ENCODE measurements around the gene NTSR1.

Gene NTSR1

DNA sequence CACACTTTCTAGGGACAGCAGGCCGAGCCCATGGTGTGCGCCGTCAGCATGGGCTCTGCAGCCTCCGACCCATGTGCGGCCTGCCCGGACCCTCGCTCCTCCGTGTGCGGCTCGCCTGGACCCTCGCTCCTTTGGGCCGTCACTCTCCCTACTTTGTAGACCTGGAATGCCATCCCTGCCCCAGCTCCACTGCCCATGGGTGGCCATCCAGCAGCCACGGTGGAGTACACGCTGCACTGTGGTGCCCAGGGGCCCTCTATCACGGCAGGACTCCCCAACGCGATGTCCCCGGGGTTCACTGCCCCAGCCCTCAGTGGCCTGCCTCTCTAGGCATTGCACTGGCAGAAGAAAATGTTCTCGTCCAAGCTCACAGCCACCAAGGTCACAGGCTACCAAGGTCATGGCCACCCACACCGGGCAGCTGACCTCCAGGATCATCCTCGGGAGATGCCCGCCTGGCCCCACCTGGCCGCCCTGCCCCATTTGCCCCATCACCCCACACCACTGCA, 63.5 kb downstream of the NTSR1 start:
- Mint-ChIP-seq H3K36me3 (ENCODE audit: low read depth) (no peaks in the 10 kb centered on the region), H3K27ac (no peak overlapping the region), H3K4me3 (no peak overlapping the region), H3K9me3 (no peaks in the 10 kb centered on the region), H3K27me3 (no peaks in the 10 kb centered on the region), H3K4me1 (ENCODE audit: low read depth) (peaks cover 40% of the 10 kb centered on the region)

DNA sequence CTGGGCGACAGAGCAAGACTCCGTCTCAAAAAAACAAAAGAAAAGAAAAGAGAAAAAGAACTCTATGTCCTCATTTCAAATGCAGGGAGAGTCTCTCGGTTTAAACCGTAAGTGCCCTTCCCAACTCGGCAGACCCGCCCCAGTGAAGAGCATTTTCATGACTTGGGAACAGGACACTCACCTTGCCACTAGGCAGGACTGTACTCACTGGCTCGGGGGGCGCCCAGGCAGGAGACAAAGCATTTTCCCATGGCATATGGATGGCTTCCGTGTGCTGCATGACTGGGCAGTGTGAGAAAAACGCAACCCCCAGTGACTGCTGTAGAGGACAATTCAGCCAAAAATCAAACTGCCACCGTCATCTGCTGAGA, 64.0 kb downstream of the NTSR1 start:
- no peak overlapping the region for H3K27ac Mint-ChIP-seq
- no peaks in the 10 kb centered on the region for H3K9me3 Mint-ChIP-seq
- no peaks in the 10 kb centered on the region for H3K36me3 Mint-ChIP-seq (ENCODE audit: low read depth)
- H3K27me3 Mint-ChIP-seq, result no peaks in the 10 kb centered on the region
- H3K4me3 Mint-ChIP-seq, result no peak overlapping the region
- H3K4me1 Mint-ChIP-seq (ENCODE audit: low read depth), result peaks cover 40% of the 10 kb centered on the region

DNA sequence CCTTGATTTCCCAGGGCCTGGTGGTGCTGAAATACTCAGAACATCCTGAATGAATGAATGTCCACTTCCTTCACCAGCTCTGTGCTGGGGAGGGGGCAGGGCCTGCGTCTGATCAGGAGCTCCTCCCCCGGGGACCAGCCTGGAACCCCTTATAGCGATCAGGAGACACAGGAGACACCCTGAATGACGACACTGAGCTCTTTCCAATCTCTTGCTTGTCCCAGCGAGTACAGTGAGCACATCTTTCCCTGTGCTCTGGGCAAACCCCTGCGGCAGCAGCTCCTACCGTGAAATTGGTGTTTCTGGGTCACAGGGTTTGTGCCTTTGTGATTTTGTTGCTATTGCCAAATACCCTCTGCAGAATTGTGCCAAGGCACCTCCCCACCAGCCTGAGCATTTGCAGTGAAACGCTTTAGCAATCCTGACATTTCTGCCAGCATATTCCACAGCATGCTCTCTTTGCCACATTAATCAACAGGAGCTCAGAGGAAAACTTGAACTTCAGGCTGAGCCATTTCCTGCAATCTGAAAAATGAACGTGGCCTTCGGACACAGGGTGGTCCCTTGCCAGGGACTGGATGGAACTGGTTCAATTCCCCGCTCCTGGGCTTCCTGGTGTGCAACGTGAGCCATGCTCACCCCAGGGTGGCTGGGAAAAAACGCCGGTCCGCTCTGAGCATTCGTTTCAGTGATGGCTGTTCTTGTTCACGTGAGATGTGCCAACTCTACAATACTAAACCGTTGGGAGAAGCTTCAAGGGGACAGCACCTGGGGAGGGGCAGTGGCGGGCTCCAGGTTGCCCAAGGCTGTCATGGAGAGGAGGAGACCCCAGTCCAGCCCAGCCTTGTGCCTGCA, 64.6 kb downstream of the NTSR1 start:
- H3K9me3 Mint-ChIP-seq, result no peaks in the 10 kb centered on the region
- no peak overlapping the region for H3K4me3 Mint-ChIP-seq
- no peaks in the 10 kb centered on the region for H3K27me3 Mint-ChIP-seq
- H3K36me3 Mint-ChIP-seq (ENCODE audit: low read depth), result no peaks in the 10 kb centered on the region
- H3K27ac Mint-ChIP-seq, result no peak overlapping the region
- peaks cover 40% of the 10 kb centered on the region for H3K4me1 Mint-ChIP-seq (ENCODE audit: low read depth)

DNA sequence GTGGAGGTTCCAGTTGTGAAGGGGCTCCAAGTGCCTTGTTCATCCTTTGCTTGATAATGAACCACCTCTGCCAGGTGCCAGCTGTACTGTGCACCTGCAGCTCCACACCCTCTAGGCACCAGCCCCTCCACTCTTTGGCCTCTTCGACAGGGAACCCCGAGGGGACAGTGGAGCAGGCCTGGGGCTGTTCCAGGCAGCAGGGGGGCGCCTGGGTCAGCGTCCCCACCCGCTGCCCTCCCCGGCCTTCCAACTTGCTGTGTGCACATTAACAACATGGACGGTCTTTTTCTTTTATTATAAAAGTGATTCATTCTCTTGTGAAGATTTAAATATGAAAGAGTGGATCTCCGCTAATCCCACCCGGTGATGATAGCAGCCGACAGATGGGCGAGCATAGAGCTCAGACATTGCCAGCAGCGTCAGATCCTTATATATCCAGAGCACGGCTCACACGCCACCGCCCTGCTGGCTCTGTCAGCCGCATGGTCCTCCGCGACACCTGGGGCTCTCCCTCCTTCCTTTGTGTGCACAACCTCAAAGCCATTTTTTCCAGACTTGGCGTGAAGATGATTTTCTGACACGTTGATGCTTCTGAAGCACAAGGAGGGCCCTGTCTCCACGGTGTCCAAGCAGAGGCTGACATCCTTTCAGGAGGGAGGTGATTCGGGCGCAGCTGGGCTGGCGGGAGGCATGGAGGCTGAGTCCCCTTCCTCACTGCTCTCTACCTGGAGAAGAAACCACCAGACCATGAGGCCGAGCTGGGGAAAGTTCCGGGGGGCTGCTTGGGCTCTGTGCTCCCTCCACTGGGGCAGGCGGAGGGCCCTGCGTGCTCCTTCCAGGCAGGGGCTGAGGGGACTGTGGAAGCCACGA, 65.4 kb downstream of the NTSR1 start:
- Mint-ChIP-seq H3K4me3 (no peak overlapping the region), H3K27me3 (no peaks in the 10 kb centered on the region), H3K4me1 (ENCODE audit: low read depth) (peaks cover 40% of the 10 kb centered on the region), H3K9me3 (no peaks in the 10 kb centered on the region), H3K36me3 (ENCODE audit: low read depth) (no peaks in the 10 kb centered on the region), H3K27ac (peak overlapping the region; percentile 8)

DNA sequence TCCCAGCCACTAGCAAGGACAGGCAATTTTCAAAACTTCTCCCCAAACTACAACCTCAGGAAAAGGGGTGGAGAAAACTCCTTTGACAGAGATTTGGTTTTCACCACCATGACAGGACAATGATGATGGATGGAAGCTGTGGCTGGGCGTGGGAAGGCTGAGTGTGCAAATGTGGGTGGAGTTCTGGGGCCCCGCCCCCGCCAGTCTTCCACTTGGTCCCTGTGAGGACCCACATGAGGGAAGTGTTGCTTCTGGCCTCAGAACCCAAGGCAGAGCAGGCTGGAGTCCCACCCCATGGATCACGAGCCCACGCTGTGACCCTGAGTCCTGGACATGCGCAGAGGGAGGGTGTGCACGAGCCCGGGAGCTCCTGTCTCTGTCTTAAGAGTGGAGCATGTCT, 66.1 kb downstream of the NTSR1 start:
- Mint-ChIP-seq H3K4me3 (no peak overlapping the region), H3K27me3 (no peaks in the 10 kb centered on the region), H3K36me3 (ENCODE audit: low read depth) (no peaks in the 10 kb centered on the region), H3K9me3 (no peaks in the 10 kb centered on the region), H3K27ac (no peak overlapping the region), H3K4me1 (ENCODE audit: low read depth) (peaks cover 40% of the 10 kb centered on the region)

DNA sequence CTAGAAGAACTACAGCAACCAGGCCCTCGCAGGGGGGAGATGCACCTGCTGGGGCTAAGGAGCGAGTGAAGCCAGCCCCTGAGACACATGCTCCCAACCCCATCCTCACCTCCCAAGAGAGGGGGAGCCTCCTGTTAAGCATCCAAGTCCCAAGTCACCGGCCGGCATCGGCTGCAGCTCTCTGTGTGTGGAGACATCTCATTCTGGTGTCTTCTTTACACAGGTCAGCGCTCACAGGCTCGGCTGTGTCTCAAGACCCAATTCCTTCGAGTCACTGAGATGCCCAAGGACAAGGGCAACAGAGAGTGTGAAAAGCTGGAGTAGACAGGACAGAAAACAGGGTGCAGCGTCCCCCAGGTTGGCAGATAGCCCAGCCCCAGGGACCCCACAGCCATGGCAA, 66.6 kb downstream of the NTSR1 start:
- no peaks in the 10 kb centered on the region for H3K9me3 Mint-ChIP-seq
- H3K4me3 Mint-ChIP-seq, result no peak overlapping the region
- H3K36me3 Mint-ChIP-seq (ENCODE audit: low read depth), result no peaks in the 10 kb centered on the region
- H3K4me1 Mint-ChIP-seq (ENCODE audit: low read depth), result peaks cover 40% of the 10 kb centered on the region
- H3K27ac Mint-ChIP-seq, result no peak overlapping the region
- no peaks in the 10 kb centered on the region for H3K27me3 Mint-ChIP-seq

DNA sequence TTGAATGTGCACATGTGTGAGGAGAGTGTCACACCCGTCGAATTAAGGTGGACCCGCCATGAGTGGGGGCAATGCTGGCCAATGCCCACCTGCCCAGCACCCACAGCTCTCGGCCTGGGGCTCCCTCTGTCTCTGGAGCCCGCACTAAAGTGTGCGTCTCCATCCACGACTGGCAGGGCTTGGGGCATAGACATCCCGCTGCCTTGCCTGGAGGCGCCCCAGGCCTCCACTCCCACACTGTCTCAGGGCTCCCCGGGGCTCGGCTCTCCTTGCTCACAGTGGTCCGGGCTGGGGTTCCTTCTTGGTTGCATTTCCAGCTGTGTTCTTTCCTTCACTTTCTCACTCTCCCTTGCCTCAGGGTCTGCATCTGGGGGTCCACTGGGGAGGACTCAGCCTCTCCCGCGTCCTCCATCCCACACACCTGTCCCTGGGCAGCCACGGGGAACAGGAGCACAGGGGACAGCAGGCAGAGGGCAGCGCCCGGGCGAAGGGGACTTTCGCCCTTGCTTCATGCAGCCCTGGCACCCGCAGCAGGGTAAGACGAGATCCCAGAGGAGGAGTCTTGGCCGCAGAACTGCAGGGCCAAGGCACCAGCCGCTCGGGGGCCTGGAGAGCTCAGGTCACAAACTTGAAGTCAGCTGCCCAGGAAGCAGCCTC, 67.5 kb downstream of the NTSR1 start:
- Mint-ChIP-seq H3K27me3 (no peaks in the 10 kb centered on the region), H3K4me1 (ENCODE audit: low read depth) (peaks cover 40% of the 10 kb centered on the region), H3K4me3 (peak overlapping the region; percentile 62), H3K27ac (peak overlapping the region; percentile 97), H3K36me3 (ENCODE audit: low read depth) (no peaks in the 10 kb centered on the region), H3K9me3 (no peaks in the 10 kb centered on the region)

DNA sequence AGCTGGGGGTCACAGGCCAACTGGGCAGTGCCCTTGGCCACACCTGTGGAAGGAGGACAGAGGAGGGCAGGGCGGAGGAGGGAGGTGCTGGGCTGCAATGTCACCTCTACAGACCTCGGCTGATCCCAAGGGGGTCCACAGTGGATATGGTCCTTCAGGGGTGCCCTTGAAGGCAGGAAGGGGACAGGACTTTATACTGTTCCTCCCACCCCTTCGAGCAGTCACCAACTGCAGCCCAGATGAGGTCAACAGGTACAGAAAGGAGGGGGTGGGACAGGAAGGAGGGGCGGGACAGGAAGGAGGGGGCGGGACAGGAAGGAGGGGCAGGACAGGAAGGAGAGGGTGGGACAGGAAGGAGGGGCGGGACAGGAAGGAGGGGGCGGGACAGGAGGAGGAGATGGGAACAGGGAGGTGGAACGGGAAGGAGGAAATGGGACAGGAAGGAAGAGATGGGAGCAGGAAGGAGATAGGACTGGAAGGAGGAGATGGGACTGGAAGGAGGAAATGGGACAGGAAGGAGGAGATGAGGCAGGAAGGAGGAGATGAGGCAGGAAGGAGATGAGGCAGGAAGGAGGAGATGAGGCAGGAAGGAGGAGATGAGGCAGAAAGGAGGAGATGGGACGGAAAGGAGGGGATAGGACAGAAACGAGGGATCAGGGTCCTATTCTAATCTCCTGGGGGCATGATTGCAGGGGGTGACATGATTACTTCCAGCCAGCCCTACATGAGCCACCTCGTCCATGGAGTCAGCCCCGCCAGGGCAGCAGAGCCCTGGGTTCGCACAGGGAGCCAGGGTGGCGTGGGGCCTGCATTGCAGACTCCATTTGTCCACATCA, 68.3 kb downstream of the NTSR1 start:
- peak overlapping the region; percentile 97 for H3K27ac Mint-ChIP-seq
- no peaks in the 10 kb centered on the region for H3K27me3 Mint-ChIP-seq
- no peaks in the 10 kb centered on the region for H3K36me3 Mint-ChIP-seq (ENCODE audit: low read depth)
- peaks cover 40% of the 10 kb centered on the region for H3K4me1 Mint-ChIP-seq (ENCODE audit: low read depth)
- no peaks in the 10 kb centered on the region for H3K9me3 Mint-ChIP-seq
- peak overlapping the region; percentile 62 for H3K4me3 Mint-ChIP-seq

DNA sequence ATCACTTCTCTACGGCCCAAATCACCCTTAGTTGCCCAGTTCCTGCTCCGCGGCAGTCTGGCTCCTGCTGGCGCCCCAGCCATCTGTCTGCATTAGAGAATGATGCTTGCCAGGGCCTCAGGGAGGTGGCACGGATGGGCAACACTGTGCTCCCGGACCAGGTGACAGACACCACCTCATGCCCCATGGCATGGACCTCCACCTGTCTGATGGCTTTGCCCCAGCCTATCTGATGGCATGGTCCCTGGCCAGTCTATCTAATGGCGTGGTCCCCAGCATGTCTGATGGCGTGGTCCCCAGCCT, 68.8 kb downstream of the NTSR1 start:
- Mint-ChIP-seq H3K27ac (peak overlapping the region; percentile 97), H3K4me1 (ENCODE audit: low read depth) (peaks cover 38% of the 10 kb centered on the region), H3K27me3 (no peaks in the 10 kb centered on the region), H3K9me3 (no peaks in the 10 kb centered on the region), H3K4me3 (no peak overlapping the region), H3K36me3 (ENCODE audit: low read depth) (no peaks in the 10 kb centered on the region)

DNA sequence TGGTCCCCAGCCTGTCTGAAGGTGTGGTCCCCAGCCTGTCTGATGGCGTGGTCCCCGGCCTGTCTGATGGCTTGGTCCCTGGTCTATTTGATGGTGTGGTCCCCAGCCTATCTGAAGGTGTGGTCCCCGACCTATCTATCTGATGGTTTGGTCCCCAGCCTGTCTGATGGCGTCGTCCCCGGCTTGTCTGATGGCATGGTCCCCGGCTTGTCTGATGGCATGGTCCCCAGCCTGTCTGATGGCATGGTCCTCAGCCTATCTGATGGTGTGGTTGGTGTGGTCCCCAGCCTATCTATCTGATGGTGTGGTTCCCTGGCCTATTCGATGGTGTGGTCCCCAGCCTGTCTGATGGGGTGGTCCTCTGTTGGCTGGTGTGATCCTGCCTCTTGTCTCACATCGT, 69.4 kb downstream of the NTSR1 start:
- H3K4me3 Mint-ChIP-seq, result no peak overlapping the region
- no peak overlapping the region for H3K27ac Mint-ChIP-seq
- no peaks in the 10 kb centered on the region for H3K27me3 Mint-ChIP-seq
- no peaks in the 10 kb centered on the region for H3K9me3 Mint-ChIP-seq
- H3K4me1 Mint-ChIP-seq (ENCODE audit: low read depth), result peaks cover 37% of the 10 kb centered on the region
- no peaks in the 10 kb centered on the region for H3K36me3 Mint-ChIP-seq (ENCODE audit: low read depth)

DNA sequence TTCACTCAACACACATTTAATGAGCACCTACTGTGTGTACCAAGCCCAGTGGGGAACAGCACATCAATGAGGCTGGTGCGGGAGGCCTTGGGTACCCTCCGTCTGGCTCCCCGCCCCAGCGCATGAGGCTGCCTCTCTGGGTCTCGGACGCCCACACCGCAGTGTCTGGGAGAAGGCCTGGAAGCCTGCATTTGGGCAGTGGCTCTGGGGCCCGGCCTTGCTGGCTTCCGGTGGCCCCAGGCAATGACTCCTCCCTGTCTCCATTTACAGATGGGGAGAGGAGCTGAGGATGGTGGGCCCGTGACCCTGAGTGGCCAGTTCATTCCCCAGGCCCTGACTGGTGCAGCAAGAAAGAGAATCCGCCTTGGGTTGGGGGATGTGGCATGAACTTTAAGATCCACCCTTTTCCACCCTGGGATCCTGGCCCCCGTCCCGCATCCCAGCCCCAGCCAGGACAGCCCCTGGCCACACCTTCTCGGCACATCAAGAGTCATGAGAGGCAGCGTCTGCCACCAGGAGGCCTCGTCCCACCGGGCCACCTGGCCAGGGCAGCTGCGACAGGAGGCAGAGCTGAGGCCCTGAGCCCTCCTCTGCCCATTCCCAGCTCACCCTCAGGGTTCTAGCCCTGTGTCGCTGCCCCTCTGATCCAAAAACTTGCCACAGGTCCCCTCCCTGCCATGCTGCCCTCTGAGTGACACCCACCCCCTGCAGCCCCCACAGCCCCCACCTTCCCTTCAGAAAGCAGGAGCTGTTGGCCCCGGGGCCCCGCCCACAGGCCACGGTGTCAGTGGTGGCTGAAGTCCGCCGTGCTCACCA, 70.2 kb downstream of the NTSR1 start:
- Mint-ChIP-seq H3K27me3 (no peaks in the 10 kb centered on the region), H3K36me3 (ENCODE audit: low read depth) (no peaks in the 10 kb centered on the region), H3K9me3 (no peaks in the 10 kb centered on the region), H3K27ac (no peak overlapping the region), H3K4me3 (no peak overlapping the region), H3K4me1 (ENCODE audit: low read depth) (peaks cover 37% of the 10 kb centered on the region)

DNA sequence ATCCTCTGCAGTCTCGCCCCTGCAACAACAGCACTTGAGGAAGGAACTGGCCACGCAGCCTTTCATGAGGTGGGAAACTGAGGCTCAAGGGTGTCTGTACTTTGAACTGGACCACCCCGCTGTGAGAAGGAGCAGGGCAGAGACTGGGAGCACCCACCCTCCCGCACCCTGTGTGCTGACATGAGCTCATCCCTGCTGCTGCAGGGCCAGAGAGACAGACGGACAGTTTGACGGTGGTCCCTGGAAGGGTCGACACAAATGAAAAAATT, 70.7 kb downstream of the NTSR1 start:
- H3K4me1 Mint-ChIP-seq (ENCODE audit: low read depth), result peaks cover 32% of the 10 kb centered on the region
- H3K27me3 Mint-ChIP-seq, result no peaks in the 10 kb centered on the region
- no peak overlapping the region for H3K27ac Mint-ChIP-seq
- no peaks in the 10 kb centered on the region for H3K36me3 Mint-ChIP-seq (ENCODE audit: low read depth)
- H3K4me3 Mint-ChIP-seq, result no peak overlapping the region
- H3K9me3 Mint-ChIP-seq, result no peaks in the 10 kb centered on the region

DNA sequence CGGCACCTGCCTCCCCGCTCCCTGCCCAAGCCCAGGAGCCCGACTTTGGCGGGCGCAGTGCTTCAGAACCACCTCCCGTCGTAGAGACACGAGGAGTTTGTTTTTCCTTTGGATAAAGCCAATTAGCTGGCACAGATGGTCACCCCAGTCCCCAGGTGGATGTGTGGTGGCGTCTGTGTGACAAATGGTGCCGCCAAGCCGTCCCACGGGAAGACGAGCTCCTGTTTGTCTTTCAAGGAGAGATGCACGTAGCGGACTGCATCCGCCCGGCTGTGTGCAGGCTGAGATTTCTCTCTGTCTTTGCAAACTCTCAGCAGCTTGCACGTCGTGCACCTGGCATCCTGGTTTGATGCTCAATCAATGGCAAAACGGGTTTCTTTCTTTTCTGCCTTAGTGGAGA, 71.6 kb downstream of the NTSR1 start:
- H3K4me3 Mint-ChIP-seq, result no peak overlapping the region

DNA sequence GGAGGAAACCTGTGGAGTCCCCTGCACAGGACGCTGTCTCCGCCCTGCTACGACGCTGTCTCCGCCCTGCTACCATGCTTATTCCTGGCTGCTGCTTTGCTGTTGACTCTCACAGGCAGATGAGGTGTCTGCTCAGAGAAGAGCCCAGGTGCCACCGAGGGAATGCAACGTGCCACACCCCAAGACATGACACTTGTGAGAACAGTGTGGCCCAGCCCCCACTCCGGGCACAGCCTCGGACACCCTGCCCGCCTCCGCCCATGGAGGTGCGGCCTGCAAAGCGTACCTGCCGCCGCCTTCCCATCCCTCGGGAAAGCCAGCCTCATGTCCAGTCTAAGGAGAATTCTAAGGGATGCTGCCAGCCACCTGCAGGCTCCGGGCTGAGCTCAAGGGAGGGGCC, 72.1 kb downstream of the NTSR1 start:
- peaks cover 18% of the 10 kb centered on the region for H3K4me1 Mint-ChIP-seq (ENCODE audit: low read depth)
- no peaks in the 10 kb centered on the region for H3K9me3 Mint-ChIP-seq
- no peaks in the 10 kb centered on the region for H3K27me3 Mint-ChIP-seq
- H3K27ac Mint-ChIP-seq, result no peak overlapping the region
- no peaks in the 10 kb centered on the region for H3K36me3 Mint-ChIP-seq (ENCODE audit: low read depth)
- H3K4me3 Mint-ChIP-seq, result no peak overlapping the region

More for the DNA sequence above, 71.6 kb downstream of the NTSR1 start:
- no peak overlapping the region for H3K27ac Mint-ChIP-seq
- no peaks in the 10 kb centered on the region for H3K9me3 Mint-ChIP-seq
- no peaks in the 10 kb centered on the region for H3K36me3 Mint-ChIP-seq (ENCODE audit: low read depth)
- no peaks in the 10 kb centered on the region for H3K27me3 Mint-ChIP-seq
- H3K4me1 Mint-ChIP-seq (ENCODE audit: low read depth), result peaks cover 23% of the 10 kb centered on the region
